Measurements from ENCODE around the gene PALD1. TPM values are rescaled to one million over a fixed set of nuclear protein-coding genes. Genes with fewer than 3 reads are reported as not detected.

The PALD1 gene
- polyA plus RNA-seq, 1 experiment: 0.17 TPM

DNA sequence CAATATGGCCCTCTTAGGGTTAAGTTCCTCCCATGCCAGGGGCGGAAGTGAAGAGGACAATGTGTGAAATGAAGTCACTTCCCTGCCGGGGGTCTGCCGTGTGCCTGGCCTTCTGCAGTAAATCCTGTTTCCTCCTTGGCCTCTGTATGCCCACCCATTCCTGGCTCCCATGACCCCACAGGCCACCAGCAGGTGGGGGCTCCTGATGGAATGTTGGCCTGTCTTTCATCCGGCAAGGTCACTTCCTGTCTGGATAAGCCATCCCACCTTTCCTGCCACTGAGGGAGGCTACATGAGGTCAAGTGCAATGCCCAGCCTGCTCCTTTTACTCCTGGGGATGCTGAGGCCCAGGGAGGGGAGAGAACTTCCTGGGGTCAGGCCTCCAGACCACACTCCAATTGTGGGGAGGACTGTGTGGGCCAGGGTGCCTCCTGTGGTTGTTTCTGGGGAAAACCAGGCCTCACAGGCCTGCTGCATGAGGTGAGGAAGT is 22.3 kb downstream of the PALD1 start:
- ChIA-PET POLR2A (interaction anchor here (0.6 kb wide), 1 partner anchor 8 kb away, joined by 5 read pairs; no protein-coding TSS in a partner anchor), CTCF (no interaction called here)
- H3K9me3 ChIP-seq (ENCODE audit: control insufficient read depth, insufficient read depth, low read length): no peaks in the 10 kb centered on the region
- peaks cover 8% of the 10 kb centered on the region for H3K27me3 ChIP-seq (ENCODE audit: control insufficient read depth, insufficient read depth, low read length)
- TF ChIP-seq, protein P1, sequence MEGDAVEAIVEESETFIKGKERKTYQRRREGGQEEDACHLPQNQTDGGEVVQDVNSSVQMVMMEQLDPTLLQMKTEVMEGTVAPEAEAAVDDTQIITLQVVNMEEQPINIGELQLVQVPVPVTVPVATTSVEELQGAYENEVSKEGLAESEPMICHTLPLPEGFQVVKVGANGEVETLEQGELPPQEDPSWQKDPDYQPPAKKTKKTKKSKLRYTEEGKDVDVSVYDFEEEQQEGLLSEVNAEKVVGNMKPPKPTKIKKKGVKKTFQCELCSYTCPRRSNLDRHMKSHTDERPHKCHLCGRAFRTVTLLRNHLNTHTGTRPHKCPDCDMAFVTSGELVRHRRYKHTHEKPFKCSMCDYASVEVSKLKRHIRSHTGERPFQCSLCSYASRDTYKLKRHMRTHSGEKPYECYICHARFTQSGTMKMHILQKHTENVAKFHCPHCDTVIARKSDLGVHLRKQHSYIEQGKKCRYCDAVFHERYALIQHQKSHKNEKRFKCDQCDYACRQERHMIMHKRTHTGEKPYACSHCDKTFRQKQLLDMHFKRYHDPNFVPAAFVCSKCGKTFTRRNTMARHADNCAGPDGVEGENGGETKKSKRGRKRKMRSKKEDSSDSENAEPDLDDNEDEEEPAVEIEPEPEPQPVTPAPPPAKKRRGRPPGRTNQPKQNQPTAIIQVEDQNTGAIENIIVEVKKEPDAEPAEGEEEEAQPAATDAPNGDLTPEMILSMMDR (IDR thresholded peaks at IDR 0.05; ENCODE audit: low read depth, low read length): no peak
- no peak overlapping the region for H3K4me3 ChIP-seq (ENCODE audit: low read depth, low read length)
- DNase-seq (ENCODE audit: low read depth, low spot score): no peak
- H3K27ac ChIP-seq (ENCODE audit: low read depth, low read length): no peak overlapping the region

GRCh38 chr10:70502406-70502805 is 23.8 kb downstream of the PALD1 start:
- H3K27ac ChIP-seq (ENCODE audit: low read depth, low read length): peak overlapping the region; percentile 47
- TF ChIP-seq, protein P1 (IDR thresholded peaks at IDR 0.05; ENCODE audit: low read depth, low read length): no peak
- DNase-seq (ENCODE audit: low read depth, low spot score): no peak
- ChIA-PET POLR2A (no interaction called here), CTCF (no interaction called here)
- H3K9me3 ChIP-seq (ENCODE audit: control insufficient read depth, insufficient read depth, low read length): no peaks in the 10 kb centered on the region
- H3K4me3 ChIP-seq (ENCODE audit: low read depth, low read length): no peak overlapping the region
- H3K27me3 ChIP-seq (ENCODE audit: control insufficient read depth, insufficient read depth, low read length): peaks cover 2% of the 10 kb centered on the region

- Histone ChIP-seq H3K4me3 (ENCODE audit: low read depth, low read length) (no peak overlapping the region), H3K27ac (ENCODE audit: low read depth, low read length) (no peak overlapping the region), H3K9me3 (ENCODE audit: control insufficient read depth, insufficient read depth, low read length) (no peaks in the 10 kb centered on the region), H3K27me3 (ENCODE audit: control insufficient read depth, insufficient read depth, low read length) (peaks cover 2% of the 10 kb centered on the region)
- ChIA-PET CTCF (no interaction called here), POLR2A (no interaction called here)
- TF ChIP-seq, protein P1 (IDR thresholded peaks at IDR 0.05; ENCODE audit: low read depth, low read length): no peak
- no peak for DNase-seq (ENCODE audit: low read depth, low spot score)
Measured at GRCh38 chr10:70503776-70504175, 25.2 kb downstream of the PALD1 start.

- POLR2A ChIA-PET: no interaction called here
- Histone ChIP-seq H3K4me3 (ENCODE audit: low read depth, low read length) (no peak overlapping the region), H3K9me3 (ENCODE audit: control insufficient read depth, insufficient read depth, low read length) (no peaks in the 10 kb centered on the region), H3K27me3 (ENCODE audit: control insufficient read depth, insufficient read depth, low read length) (peaks cover 2% of the 10 kb centered on the region), H3K27ac (ENCODE audit: low read depth, low read length) (no peak overlapping the region)
- TF ChIP-seq, protein P1 (IDR thresholded peaks at IDR 0.05; ENCODE audit: low read depth, low read length): no peak
- DNase-seq (ENCODE audit: low read depth, low spot score): no peak
- CTCF ChIA-PET: interaction anchor here (0.8 kb wide), 1 partner anchor 44 kb away, joined by 3 read pairs; no protein-coding TSS in a partner anchor
Measured at GRCh38 chr10:70504521-70505358, 26.2 kb downstream of the PALD1 start.

GRCh38 chr10:70505908-70506307 is 27.3 kb downstream of the PALD1 start:
- Histone ChIP-seq H3K9me3 (ENCODE audit: control insufficient read depth, insufficient read depth, low read length) (no peaks in the 10 kb centered on the region), H3K27me3 (ENCODE audit: control insufficient read depth, insufficient read depth, low read length) (peaks cover 8% of the 10 kb centered on the region), H3K27ac (ENCODE audit: low read depth, low read length) (no peak overlapping the region), H3K4me3 (ENCODE audit: low read depth, low read length) (no peak overlapping the region)
- TF ChIP-seq, protein P1 (IDR thresholded peaks at IDR 0.05; ENCODE audit: low read depth, low read length): no peak
- ChIA-PET POLR2A (no interaction called here), CTCF (no interaction called here)
- no peak for DNase-seq (ENCODE audit: low read depth, low spot score)

Data from AG04450 (cell line).